GM23338 (cell line): Measurements from ENCODE around the gene CMTM6. TPM values are rescaled to one million over a fixed set of nuclear protein-coding genes. Genes with fewer than 3 reads are reported as not detected.

Experiments
- ATAC-seq: fragments of 200-7000 bp; cut with Tn5 transposase; 3 replicates; pipeline ENCODE4 v1.9.1; 2020
- DNase-seq: peaks from one replicate; pipeline ENCODE4 v3.0.0-alpha.2; 2015; ENCODE audit warnings: low spot score
- H2AFZ ChIP-seq: fragments of 200-600 bp; sonication (generic); 2 replicates; pipeline ENCODE4 v1.8.0; 2016; ENCODE audit warnings: antibody characterized with exemption, mild to moderate bottlenecking, moderate library complexity
- H3F3A ChIP-seq: fragments of 200-600 bp; sonication (generic); replicated peaks from 2 replicates; pipeline ENCODE4 v1.8.0; 2017; ENCODE audit warnings: antibody characterized with exemption, mixed run types, low read depth
- H3K27ac ChIP-seq: fragments of 200-600 bp; sonication (generic); 2 replicates; pipeline ENCODE4 v1.6.1; 2016; ENCODE audit warnings: low read depth
- H3K27me3 ChIP-seq: fragments of 200-600 bp; sonication (generic); 2 replicates; pipeline ENCODE4 v1.8.0; 2016; ENCODE audit warnings: mild to moderate bottlenecking, mixed run types, moderate library complexity; ENCODE audit not compliant: insufficient read depth
- H3K36me3 ChIP-seq: fragments of 200-600 bp; sonication (generic); 2 replicates; pipeline ENCODE4 v1.8.0; 2016; ENCODE audit warnings: mild to moderate bottlenecking; ENCODE audit not compliant: insufficient read depth
- H3K4me1 ChIP-seq: fragments of 200-600 bp; sonication (generic); 2 replicates; pipeline ENCODE4 v1.8.0; 2016; ENCODE audit warnings: mild to moderate bottlenecking, moderate library complexity; ENCODE audit not compliant: insufficient read depth
- H3K4me2 ChIP-seq: fragments of 200-600 bp; sonication (generic); 2 replicates; pipeline ENCODE4 v1.7.1; 2017; ENCODE audit warnings: mixed run types
- H3K4me3 ChIP-seq: fragments of 200-600 bp; sonication (generic); 2 replicates; pipeline ENCODE4 v1.6.1; 2016; ENCODE audit warnings: mixed run types
- H3K79me2 ChIP-seq: fragments of 200-600 bp; sonication (generic); replicated peaks from 2 replicates; pipeline ENCODE4 v1.8.0; 2017; ENCODE audit warnings: mild to moderate bottlenecking; ENCODE audit not compliant: insufficient read depth
- H3K9me2 ChIP-seq: fragments of 200-600 bp; sonication (generic); 2 replicates; pipeline ENCODE4 v1.8.0; 2017; ENCODE audit not compliant: insufficient read depth
- H4K20me1 ChIP-seq: fragments of 200-600 bp; sonication (generic); replicated peaks from 2 replicates; pipeline ENCODE4 v1.8.0; 2017; ENCODE audit warnings: mild to moderate bottlenecking; ENCODE audit not compliant: insufficient read depth
- H3K27ac Mint-ChIP-seq: 2 replicates; pipeline ENCODE4 v1.8.0; 2020; ENCODE audit warnings: inconsistent platforms, mild to moderate bottlenecking, moderate library complexity, mixed read lengths
- H3K27me3 Mint-ChIP-seq: 3 replicates; pipeline ENCODE4 v1.8.0; 2022; ENCODE audit warnings: low read depth, mild to moderate bottlenecking, moderate library complexity, mixed read lengths, inconsistent platforms; ENCODE audit not compliant: insufficient read depth, poor library complexity
- H3K36me3 Mint-ChIP-seq: 3 replicates; pipeline ENCODE4 v1.8.0; 2021; ENCODE audit warnings: low read depth, mild to moderate bottlenecking, inconsistent platforms, moderate library complexity, mixed read lengths
- H3K4me1 Mint-ChIP-seq: 3 replicates; pipeline ENCODE4 v1.8.0; 2020; ENCODE audit warnings: mild to moderate bottlenecking, inconsistent platforms, mixed read lengths
- H3K4me3 Mint-ChIP-seq: 3 replicates; pipeline ENCODE4 v1.8.0; 2021; ENCODE audit warnings: moderate library complexity, mild to moderate bottlenecking, inconsistent platforms, mixed read lengths
- H3K9me3 Mint-ChIP-seq: 3 replicates; pipeline ENCODE4 v1.8.0; 2020; ENCODE audit warnings: moderate library complexity, mild to moderate bottlenecking, inconsistent platforms, mixed read lengths
- CREB1 ChIP-seq: fragments of 250-450 bp; sonication (Bioruptor Pico); IDR thresholded peaks from 2 replicates; pipeline ENCODE4 v1.5.0; 2020; ENCODE audit warnings: low read depth, mild to moderate bottlenecking, moderate library complexity
- CTCF ChIP-seq, 2 experiments: fragments of 200-600 bp in 1 of 2; sonication (generic) in 1 of 2; conservative IDR thresholded peaks; 2 replicates each; pipeline versions ENCODE4 v1.5.1 to v1.6.1; 2016 to 2017; ENCODE audit warnings: antibody characterized with exemption in 2 of 2, low read depth in 2 of 2, mild to moderate bottlenecking in 2 of 2, moderate library complexity in 1 of 2
- ETS1 ChIP-seq: IDR thresholded peaks from 2 replicates; pipeline ENCODE4 v1.6.1; 2016; ENCODE audit warnings: antibody characterized with exemption
- EZH2 ChIP-seq: fragments of 200-600 bp; sonication (generic); IDR thresholded peaks from one replicate; pipeline ENCODE4 v1.8.0; 2017; ENCODE audit warnings: antibody characterized with exemption, mild to moderate bottlenecking, low read depth; ENCODE audit not compliant: unreplicated experiment
- JUNB ChIP-seq: IDR thresholded peaks from one replicate; pipeline ENCODE4 v1.6.1; 2016; ENCODE audit warnings: antibody characterized with exemption; ENCODE audit not compliant: unreplicated experiment
- NANOG ChIP-seq: IDR thresholded peaks from 2 replicates; pipeline ENCODE4 v1.6.1; 2016; ENCODE audit warnings: antibody characterized with exemption, borderline replicate concordance
- POLR2AphosphoS5 ChIP-seq: IDR thresholded peaks from 2 replicates; pipeline ENCODE4 v1.6.1; 2016; ENCODE audit warnings: antibody characterized with exemption, low read depth
- ZNF462 ChIP-seq: fragments of 250-450 bp; sonication (Bioruptor Pico); IDR thresholded peaks from 2 replicates; pipeline ENCODE4 v1.5.0; 2020; ENCODE audit warnings: mild to moderate bottlenecking, moderate library complexity
- polyA plus RNA-seq: library from polyadenylated mRNA; unstranded; fragments of >200 nt; fragmentation: Nextera tagmentation; extraction: Ambion mirVana; gene quantifications from 2 replicates; pipeline ENCODE4 v1.2.1, GENCODE V29; 2016
- total RNA-seq: library from RNA; depleted of rRNA; stranded (reverse); fragments of >200 nt; shearing (Covaris generic); gene quantifications from 2 replicates; pipeline ENCODE4 v1.2.3, GENCODE V29; 2014
- TF ChIP-seq, protein P1 (sequence below): IDR thresholded peaks from one replicate; pipeline ENCODE4 v1.6.1; 2018; ENCODE audit warnings: antibody characterized with exemption; ENCODE audit not compliant: unreplicated experiment

Gene CMTM6
- total and polyA plus RNA-seq, 2 experiments from 2014 or later: 42.3 to 123 TPM

DNA sequence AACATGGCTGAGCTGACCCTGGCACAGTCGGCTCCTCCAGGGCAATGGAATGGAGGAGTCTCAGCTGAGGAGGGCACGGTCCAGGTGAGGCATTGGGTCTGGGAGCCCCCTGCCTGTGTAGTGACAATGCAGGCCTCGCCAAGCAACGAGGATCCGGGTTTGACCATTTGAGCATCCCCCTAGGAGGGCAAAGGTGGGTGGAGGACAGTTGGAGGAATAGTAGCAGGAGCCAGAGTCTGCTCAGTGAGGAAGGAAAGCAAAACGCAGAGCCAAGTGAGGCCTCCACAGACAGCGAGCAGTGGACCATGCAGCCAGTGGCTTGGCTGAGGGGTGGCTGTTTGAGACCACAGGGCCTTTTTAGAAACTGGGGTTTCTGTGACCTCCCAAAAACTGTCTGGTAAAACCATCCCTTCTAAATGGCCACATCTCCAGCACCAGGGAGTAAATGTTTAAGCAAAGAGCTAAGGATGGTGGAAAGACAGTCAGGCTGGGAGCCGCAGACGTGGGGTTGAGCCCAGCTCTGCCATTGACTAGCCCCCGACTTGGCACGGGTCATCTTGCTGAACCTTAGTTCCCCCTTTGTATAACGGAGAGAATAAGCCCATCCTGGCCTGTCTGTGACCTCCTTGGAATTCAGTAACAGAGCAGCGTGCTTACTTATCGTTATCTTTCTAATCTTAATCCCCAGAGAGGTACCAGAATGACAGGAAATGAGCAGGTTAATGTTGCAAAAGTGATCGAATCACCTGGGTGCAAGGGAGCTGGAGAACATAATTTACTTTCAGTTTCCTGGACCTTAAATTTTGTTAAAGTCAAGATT is 46.8 kb downstream of the CMTM6 start:
- H3K9me3 Mint-ChIP-seq: no peaks in the 10 kb centered on the region
- Histone ChIP-seq H3K9me2 (no peaks in the 10 kb centered on the region), H2AFZ (no peak overlapping the region), H3K79me2 (no peaks in the 10 kb centered on the region), H3K36me3 (peaks cover 6% of the 10 kb centered on the region; the same call in 1 of the 2 replicates), H3K4me3 (no peak overlapping the region), H3K27me3 (no peaks in the 10 kb centered on the region), H3K4me2 (no peak overlapping the region), H3F3A (peaks cover 3% of the 10 kb centered on the region; the same call in 1 of the 2 replicates), H4K20me1 (no peaks in the 10 kb centered on the region), H3K4me1 (peaks cover 16% of the 10 kb centered on the region), H3K27ac (no peak overlapping the region)
- no peak for DNase-seq
- H3K27me3 Mint-ChIP-seq: peaks cover 9% of the 10 kb centered on the region
- H3K4me1 Mint-ChIP-seq: peaks cover 29% of the 10 kb centered on the region
- peaks cover 3% of the 10 kb centered on the region; the same call in 2 of the 3 replicates for H3K36me3 Mint-ChIP-seq
- no peak for TF ChIP-seq ZNF462
- TF ChIP-seq EZH2: no peak
- no peak for TF ChIP-seq ETS1
- TF ChIP-seq POLR2AphosphoS5: no peak
- TF ChIP-seq JUNB: no peak
- no peak for TF ChIP-seq CTCF (conservative IDR thresholded peaks at IDR 0.05; ENCODE audit: low read depth in 2 of 2)
- TF ChIP-seq CREB1 (CRISPR knock-in tag): no peak
- TF ChIP-seq, protein P1, sequence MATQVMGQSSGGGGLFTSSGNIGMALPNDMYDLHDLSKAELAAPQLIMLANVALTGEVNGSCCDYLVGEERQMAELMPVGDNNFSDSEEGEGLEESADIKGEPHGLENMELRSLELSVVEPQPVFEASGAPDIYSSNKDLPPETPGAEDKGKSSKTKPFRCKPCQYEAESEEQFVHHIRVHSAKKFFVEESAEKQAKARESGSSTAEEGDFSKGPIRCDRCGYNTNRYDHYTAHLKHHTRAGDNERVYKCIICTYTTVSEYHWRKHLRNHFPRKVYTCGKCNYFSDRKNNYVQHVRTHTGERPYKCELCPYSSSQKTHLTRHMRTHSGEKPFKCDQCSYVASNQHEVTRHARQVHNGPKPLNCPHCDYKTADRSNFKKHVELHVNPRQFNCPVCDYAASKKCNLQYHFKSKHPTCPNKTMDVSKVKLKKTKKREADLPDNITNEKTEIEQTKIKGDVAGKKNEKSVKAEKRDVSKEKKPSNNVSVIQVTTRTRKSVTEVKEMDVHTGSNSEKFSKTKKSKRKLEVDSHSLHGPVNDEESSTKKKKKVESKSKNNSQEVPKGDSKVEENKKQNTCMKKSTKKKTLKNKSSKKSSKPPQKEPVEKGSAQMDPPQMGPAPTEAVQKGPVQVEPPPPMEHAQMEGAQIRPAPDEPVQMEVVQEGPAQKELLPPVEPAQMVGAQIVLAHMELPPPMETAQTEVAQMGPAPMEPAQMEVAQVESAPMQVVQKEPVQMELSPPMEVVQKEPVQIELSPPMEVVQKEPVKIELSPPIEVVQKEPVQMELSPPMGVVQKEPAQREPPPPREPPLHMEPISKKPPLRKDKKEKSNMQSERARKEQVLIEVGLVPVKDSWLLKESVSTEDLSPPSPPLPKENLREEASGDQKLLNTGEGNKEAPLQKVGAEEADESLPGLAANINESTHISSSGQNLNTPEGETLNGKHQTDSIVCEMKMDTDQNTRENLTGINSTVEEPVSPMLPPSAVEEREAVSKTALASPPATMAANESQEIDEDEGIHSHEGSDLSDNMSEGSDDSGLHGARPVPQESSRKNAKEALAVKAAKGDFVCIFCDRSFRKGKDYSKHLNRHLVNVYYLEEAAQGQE: no peak
- no peak for TF ChIP-seq NANOG
- H3K27ac Mint-ChIP-seq: peak overlapping the region; percentile 76
- ATAC-seq: 0 out of 3 replicates have a peak, but pooled peaks have one; percentile 4
- no peak overlapping the region for H3K4me3 Mint-ChIP-seq
